Adrenal gland (tissue), 12 donors: ENCODE results near the gene TEKTIP1. TPM values are rescaled to one million over a fixed set of nuclear protein-coding genes. Genes with fewer than 3 reads are reported as not detected.
A peak's percentile ranks its signal among the peaks of the same experiment; 100 is the strongest.

Experiments
- DNase-seq, 7 donors: peaks; one replicate each; pipeline ENCODE4 v3.0.0-alpha.2; 2019 to 2020
- H3K27ac ChIP-seq, 5 donors: fragments of 200-600 bp; sonication (generic) in 4 of 5; 1 replicate in 3 of 5; 2 replicates in 2 of 5; pipeline versions ENCODE4 v1.5.1 to v1.8.0; 2016 to 2020; ENCODE audit warnings: mild to moderate bottlenecking in 1 of 5
- H3K27me3 ChIP-seq: fragments of 200-600 bp; 2 replicates; pipeline ENCODE4 v1.8.0; 2021
- H3K36me3 ChIP-seq, 2 donors: fragments of 200-600 bp; replicated peaks in 1 of 2; 1 replicate in 1 of 2; 2 replicates in 1 of 2; pipeline versions ENCODE4 v1.5.1 to v1.8.0; 2018 to 2022
- H3K4me1 ChIP-seq, 2 donors: fragments of 200-600 bp; replicated peaks in 1 of 2; 1 replicate in 1 of 2; 2 replicates in 1 of 2; pipeline versions ENCODE4 v1.5.1 to v1.8.0; 2018 to 2021
- H3K4me3 ChIP-seq, 4 donors: fragments of 200-600 bp; sonication (generic) in 3 of 4; one replicate each; pipeline ENCODE4 v1.5.1; 2016 to 2018
- H3K9me3 ChIP-seq, 3 donors: fragments of 200-600 bp; sonication (generic) in 1 of 3; replicated peaks in 1 of 3; 1 replicate in 2 of 3; 2 replicates in 1 of 3; pipeline versions ENCODE4 v1.5.1 to v1.8.0; 2016 to 2021
- POLR2A ChIP-seq, 2 donors: fragments of 450-650 bp; IDR thresholded peaks; one replicate each; pipeline ENCODE4 v1.6.1; 2017; ENCODE audit warnings: antibody characterized with exemption in 2 of 2, mild to moderate bottlenecking in 2 of 2, moderate library complexity in 1 of 2
- WGBS, 4 donors: extraction: QIAGEN DNeasy Blood & Tissue Kit in 2 of 4; methylation state at CpG; one replicate each; pipeline versions ENCODE4 v1.1.5 to v1.1.7; 2013 to 2017; 5-methylcytosine and 5-hydroxymethylcytosine counted together
- intact Hi-C, 2 donors: fragments of 100-400 bp; cut with DNase I; formaldehyde crosslinking; loops; one replicate each; pipeline versions ENCODE4 v1.14.1 to v1.15.0; 2022 to 2023
- polyA plus RNA-seq, 3 donors: library from polyadenylated mRNA; stranded (reverse); fragments of 200-250 nt in 2 of 3; fragments of 350-450 nt in 1 of 3; fragmentation: Illumina TruSeq in 1 of 3; extraction: RNeasy Lipid Tissue Mini Kit (QIAGEN cat#74804) in 1 of 3; gene quantifications; one replicate each; pipeline ENCODE4 v1.2.3, GENCODE V29; 2013 to 2014
- total RNA-seq, 9 donors: library from RNA; depleted of rRNA in 4 of 9; stranded (reverse); fragments of >200 nt in 4 of 9; fragments of 120-200 nt in 1 of 9; fragmentation: NEBNext Ultra II Directional in 1 of 9; extraction: Animal tissue kit (Norgen Biotek cat#: 25700) in 1 of 9; gene quantifications; one replicate each; pipeline versions ENCODE4 v1.1.0 to v1.2.4, GENCODE V29; 2013 to 2023
- TF ChIP-seq, protein P1 (sequence below), 6 experiments: fragments of 450-650 bp in 4 of 6; fragments of 200-600 bp in 2 of 6; sonication (generic) in 1 of 6; IDR thresholded peaks; 1 replicate in 5 of 6; 2 replicates in 1 of 6; pipeline versions ENCODE4 v1.5.1 to v1.8.0; 2016 to 2021; ENCODE audit warnings: antibody characterized with exemption in 6 of 6, mild to moderate bottlenecking in 2 of 6, moderate library complexity in 1 of 6
- donor health status: healthy with polysubstance abuse.
- donor health status: Bipolar disorder and iron deficiency.
- donor health status: DM: yes; HTN: yes; CAD: no.
- donor health status: DM: no; HTN: no; CAD: no.
- donor health status: DM: no; HTN: no; CAD: no.
- donor health status: DM: yes; HTN: yes; CAD: no.

TEKTIP1 gene
- total and polyA plus RNA-seq, 12 donors = 0.68 to 3.6 (median 1.4) TPM; not detected in 5

DNA sequence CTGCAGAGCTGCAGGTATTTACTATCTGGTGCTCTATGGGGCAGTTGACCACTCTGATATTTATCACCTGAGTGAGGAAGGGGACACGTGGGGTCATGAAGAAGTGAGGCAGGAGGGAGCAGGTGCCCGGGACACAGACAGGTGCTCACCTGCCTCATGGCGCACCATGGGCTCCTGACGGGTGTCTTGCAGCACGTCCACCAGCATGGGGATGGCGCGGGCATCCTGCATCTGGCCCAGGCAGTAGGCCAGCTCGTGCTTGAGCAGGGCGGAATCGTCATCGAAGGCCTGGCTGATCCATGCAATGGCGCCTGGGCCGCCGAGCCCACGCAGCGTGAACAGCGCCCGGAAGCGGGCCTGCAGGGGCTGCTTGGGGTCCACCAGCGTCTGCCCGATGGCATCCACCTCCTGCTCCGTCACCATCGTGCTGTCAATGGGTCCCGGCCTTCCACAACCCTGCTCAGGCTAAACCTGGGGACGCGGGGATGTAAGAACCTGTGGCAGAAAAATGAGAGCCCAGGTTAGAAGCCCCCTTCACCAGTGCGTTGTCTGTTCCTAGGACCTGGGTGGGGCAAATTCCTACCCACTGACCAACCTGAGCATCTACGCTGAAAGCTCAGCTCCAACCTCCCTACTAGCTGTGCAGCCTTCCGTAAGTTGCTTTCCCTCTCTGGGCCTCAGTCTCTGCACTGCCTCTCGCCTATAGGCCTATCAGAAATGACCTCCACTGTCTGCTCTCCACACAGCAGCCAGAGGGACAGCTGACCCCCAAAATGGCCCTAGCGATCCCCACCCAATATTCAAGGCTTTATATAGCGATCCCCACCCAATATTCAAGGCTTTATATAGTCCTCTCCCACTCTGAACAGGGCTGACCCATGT is 42.3 kb upstream of the TEKTIP1 start:
- DNase-seq = no peak
- Histone ChIP-seq H3K27ac (no peak overlapping the region), H3K36me3 (peaks cover 0 to 46% of the 10 kb centered on the region in 2 donors), H3K27me3 (no peaks in the 10 kb centered on the region), H3K4me3 (no peak overlapping the region), H3K9me3 (no peaks in the 10 kb centered on the region), H3K4me1 (peaks cover 8 to 15% of the 10 kb centered on the region in 2 donors)
- intact Hi-C loops = no loop called here
- 91 to 100% (median 96%) methylated on average over 11 to 32 of the region's 32 CpGs for WGBS, 4 donors
- TF ChIP-seq, protein P1, sequence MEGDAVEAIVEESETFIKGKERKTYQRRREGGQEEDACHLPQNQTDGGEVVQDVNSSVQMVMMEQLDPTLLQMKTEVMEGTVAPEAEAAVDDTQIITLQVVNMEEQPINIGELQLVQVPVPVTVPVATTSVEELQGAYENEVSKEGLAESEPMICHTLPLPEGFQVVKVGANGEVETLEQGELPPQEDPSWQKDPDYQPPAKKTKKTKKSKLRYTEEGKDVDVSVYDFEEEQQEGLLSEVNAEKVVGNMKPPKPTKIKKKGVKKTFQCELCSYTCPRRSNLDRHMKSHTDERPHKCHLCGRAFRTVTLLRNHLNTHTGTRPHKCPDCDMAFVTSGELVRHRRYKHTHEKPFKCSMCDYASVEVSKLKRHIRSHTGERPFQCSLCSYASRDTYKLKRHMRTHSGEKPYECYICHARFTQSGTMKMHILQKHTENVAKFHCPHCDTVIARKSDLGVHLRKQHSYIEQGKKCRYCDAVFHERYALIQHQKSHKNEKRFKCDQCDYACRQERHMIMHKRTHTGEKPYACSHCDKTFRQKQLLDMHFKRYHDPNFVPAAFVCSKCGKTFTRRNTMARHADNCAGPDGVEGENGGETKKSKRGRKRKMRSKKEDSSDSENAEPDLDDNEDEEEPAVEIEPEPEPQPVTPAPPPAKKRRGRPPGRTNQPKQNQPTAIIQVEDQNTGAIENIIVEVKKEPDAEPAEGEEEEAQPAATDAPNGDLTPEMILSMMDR (IDR thresholded peaks at IDR 0.05) = no peak
- TF ChIP-seq POLR2A (IDR thresholded peaks at IDR 0.05) = no peak

DNA sequence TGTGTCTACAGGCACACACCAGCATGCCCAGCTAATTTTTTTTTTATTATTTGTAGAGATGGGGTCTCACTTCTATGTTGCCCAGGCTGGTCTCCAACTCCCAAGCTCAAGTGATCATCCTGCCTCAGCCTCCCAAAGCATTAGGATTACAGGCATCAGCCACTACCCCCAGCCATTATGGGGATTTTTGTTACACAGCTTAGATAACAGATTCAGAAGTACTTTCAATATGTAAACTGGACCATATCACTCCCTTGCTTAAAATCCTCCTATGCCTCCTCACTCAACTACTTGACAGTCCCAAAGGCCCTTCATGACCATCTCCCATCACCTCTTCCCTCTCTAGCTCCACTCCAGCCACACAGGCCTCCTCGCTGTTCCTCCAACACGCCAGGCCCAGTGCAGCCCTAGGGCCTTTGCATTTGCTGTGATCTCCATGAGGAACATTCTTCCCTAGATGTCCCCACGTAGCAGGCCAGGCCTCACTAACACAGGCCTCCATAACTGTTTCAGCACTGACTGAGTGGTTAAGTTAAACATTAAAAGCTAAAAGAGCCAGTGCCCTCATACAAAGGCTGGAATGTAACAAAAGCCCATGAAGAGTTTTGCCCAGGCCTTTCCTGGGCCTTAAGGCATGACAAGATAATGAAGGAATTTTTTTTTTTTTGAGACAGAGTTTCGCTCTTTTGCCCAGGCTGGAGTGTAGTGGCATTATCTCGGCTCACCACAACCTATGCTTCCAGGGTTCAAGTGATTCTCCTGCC is 41.0 kb upstream of the TEKTIP1 start:
- 90 to 98% (median 97%) methylated on average over 5 of the region's 5 CpGs for WGBS, 4 donors
- H3K4me1 ChIP-seq = peaks cover 8 to 19% of the 10 kb centered on the region in 2 donors

DNA sequence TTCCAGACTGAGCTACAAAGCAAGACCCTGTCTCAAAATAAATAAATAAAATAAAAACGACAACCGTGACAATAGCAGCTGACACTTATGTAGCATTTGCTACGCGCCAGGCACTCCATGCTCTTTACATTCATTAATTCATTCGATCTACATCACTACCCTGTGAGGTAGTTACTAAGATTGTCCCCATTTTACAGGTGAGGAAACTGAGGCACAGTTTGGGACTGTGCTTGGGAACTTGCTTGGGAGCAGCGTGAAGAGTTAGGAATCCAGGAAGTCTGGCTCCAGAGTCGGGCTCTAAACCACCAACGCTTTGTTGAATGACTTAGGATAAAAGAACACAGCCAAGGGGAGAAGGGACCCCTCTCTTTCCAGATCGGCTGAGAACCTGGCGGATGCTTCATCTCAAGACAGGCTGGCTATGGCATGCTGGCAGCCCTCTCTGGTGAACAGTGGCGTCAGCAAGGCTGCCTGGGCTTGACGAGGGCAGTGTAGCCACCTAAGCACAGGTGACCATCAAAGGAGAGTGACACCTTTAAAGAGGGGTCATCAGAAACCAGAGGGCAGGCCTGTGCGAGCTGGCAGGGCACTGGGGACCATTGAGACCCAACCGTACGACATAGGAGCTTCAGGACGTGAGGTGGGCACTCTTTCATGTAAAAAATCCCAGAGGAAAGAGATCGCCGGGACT is 39.1 kb upstream of the TEKTIP1 start:
- no peak for DNase-seq
- H3K4me1 ChIP-seq = peaks cover 14 to 25% of the 10 kb centered on the region in 2 donors
- H3K27ac ChIP-seq = peak overlapping the region in 4 of 5 donors; percentile 85 to 97 (median 94)
- intact Hi-C loops = no loop called here
- H3K27me3 ChIP-seq = no peaks in the 10 kb centered on the region
- WGBS, 4 donors = 22 to 28% (median 24%) methylated on average over 14 to 18 of the region's 18 CpGs
- TF ChIP-seq, protein P1 (IDR thresholded peaks at IDR 0.05) = no peak
- no peak for TF ChIP-seq POLR2A (IDR thresholded peaks at IDR 0.05)
- peak overlapping the region; percentile 17 to 82 (median 54) for H3K4me3 ChIP-seq
- H3K36me3 ChIP-seq = peaks cover 0 to 15% of the 10 kb centered on the region in 2 donors
- no peaks in the 10 kb centered on the region for H3K9me3 ChIP-seq

More for the DNA sequence above, 41.0 kb upstream of the TEKTIP1 start:
- no peak overlapping the region for H3K27ac ChIP-seq
- H3K4me3 ChIP-seq = no peak overlapping the region
- no peaks in the 10 kb centered on the region for H3K27me3 ChIP-seq
- no peak for DNase-seq
- H3K36me3 ChIP-seq = peaks cover 0 to 33% of the 10 kb centered on the region in 2 donors
- intact Hi-C loops = no loop called here
- TF ChIP-seq, protein P1 (IDR thresholded peaks at IDR 0.05) = no peak
- no peak for TF ChIP-seq POLR2A (IDR thresholded peaks at IDR 0.05)
- no peaks in the 10 kb centered on the region for H3K9me3 ChIP-seq
